Left ventricle myocardium inferior (tissue), 1 donor: ENCODE data around the gene WDR59. TPM values are rescaled to one million over a fixed set of nuclear protein-coding genes. Genes with fewer than 3 reads are reported as not detected.
"Not testable (repeated sequence)": the region's sequence is repeated elsewhere in the genome, so short reads cannot be mapped to it uniquely, and the experiment has no call there.

Source experiments
- DNase-seq: peaks from one replicate; pipeline ENCODE4 v3.0.0-alpha.2; 2020
- H3K27ac ChIP-seq: fragments of 200-600 bp; replicated peaks from 2 replicates; pipeline ENCODE4 v1.8.0; 2021
- H3K27me3 ChIP-seq: fragments of 200-600 bp; 2 replicates; pipeline ENCODE4 v1.8.0; 2021; ENCODE audit warnings: low read depth
- H3K36me3 ChIP-seq: fragments of 200-600 bp; 2 replicates; pipeline ENCODE4 v1.8.0; 2021
- H3K4me1 ChIP-seq: fragments of 200-600 bp; 2 replicates; pipeline ENCODE4 v1.8.0; 2021
- H3K4me3 ChIP-seq: fragments of 200-600 bp; 2 replicates; pipeline ENCODE4 v1.8.0; 2021; ENCODE audit warnings: mild to moderate bottlenecking, moderate library complexity
- H3K9me3 ChIP-seq: fragments of 200-600 bp; replicated peaks from 2 replicates; pipeline ENCODE4 v1.8.0; 2021
- CTCF ChIP-seq: fragments of 200-600 bp; IDR thresholded peaks from 2 replicates; pipeline ENCODE4 v1.8.0; 2021; ENCODE audit warnings: antibody characterized with exemption, mild to moderate bottlenecking, borderline replicate concordance
- intact Hi-C: fragments of 100-400 bp; cut with micrococcal nuclease; formaldehyde crosslinking; loops from one replicate; pipeline ENCODE4 v1.11.0; 2022
- total RNA-seq: library from RNA; stranded (reverse); fragmentation: NEBNext Ultra II Directional; extraction: Animal tissue kit (Norgen Biotek cat#: 25700); gene quantifications from one replicate; pipeline ENCODE4 v1.2.1, GENCODE V29; 2021
- donor health status: DM: no; HTN: yes; CAD: no; lungs with severe emphysema.

The WDR59 gene
- total RNA-seq, 1 donor from 2014 or later, result 52.5 TPM

- Histone ChIP-seq H3K27ac (no peak overlapping the region), H3K27me3 (no peaks in the 10 kb centered on the region), H3K4me1 (peaks cover 17% of the 10 kb centered on the region), H3K36me3 (peaks cover 65% of the 10 kb centered on the region), H3K4me3 (no peak overlapping the region), H3K9me3 (no peaks in the 10 kb centered on the region)
- TF ChIP-seq CTCF, result no peak
- DNase-seq, result no peak
- intact Hi-C loops, result no loop called here
These were observed 61.0 kb downstream of the WDR59 start for GRCh38 chr16:74923766-74924460.

GRCh38 chr16:74922150-74923138 is 62.5 kb downstream of the WDR59 start:
- no peak for TF ChIP-seq CTCF
- no peak for DNase-seq
- no peak overlapping the region for H3K4me3 ChIP-seq
- no peaks in the 10 kb centered on the region for H3K27me3 ChIP-seq
- intact Hi-C loops, result no loop called here
- peaks cover 65% of the 10 kb centered on the region for H3K36me3 ChIP-seq
- no peak overlapping the region for H3K27ac ChIP-seq
- peaks cover 17% of the 10 kb centered on the region for H3K4me1 ChIP-seq
- no peaks in the 10 kb centered on the region for H3K9me3 ChIP-seq

GRCh38 chr16:74921051-74921450 is 63.9 kb downstream of the WDR59 start:
- H3K4me3 ChIP-seq, result no peak overlapping the region
- no peak overlapping the region for H3K27ac ChIP-seq
- no peak for DNase-seq
- intact Hi-C loops, result no loop called here
- H3K4me1 ChIP-seq, result peaks cover 17% of the 10 kb centered on the region
- no peak for TF ChIP-seq CTCF
- peaks cover 71% of the 10 kb centered on the region for H3K36me3 ChIP-seq
- H3K9me3 ChIP-seq, result no peaks in the 10 kb centered on the region
- H3K27me3 ChIP-seq, result no peaks in the 10 kb centered on the region

GRCh38 chr16:74909665-74910064 is 75.3 kb downstream of the WDR59 start:
- peaks cover 19% of the 10 kb centered on the region for H3K9me3 ChIP-seq
- H3K27ac ChIP-seq, result no peak overlapping the region
- H3K4me3 ChIP-seq, result no peak overlapping the region
- H3K4me1 ChIP-seq, result no peaks in the 10 kb centered on the region
- no peaks in the 10 kb centered on the region for H3K27me3 ChIP-seq
- DNase-seq, result no peak
- H3K36me3 ChIP-seq, result peaks cover 85% of the 10 kb centered on the region
- intact Hi-C loops, result no loop called here
- TF ChIP-seq CTCF, result no peak

DNA sequence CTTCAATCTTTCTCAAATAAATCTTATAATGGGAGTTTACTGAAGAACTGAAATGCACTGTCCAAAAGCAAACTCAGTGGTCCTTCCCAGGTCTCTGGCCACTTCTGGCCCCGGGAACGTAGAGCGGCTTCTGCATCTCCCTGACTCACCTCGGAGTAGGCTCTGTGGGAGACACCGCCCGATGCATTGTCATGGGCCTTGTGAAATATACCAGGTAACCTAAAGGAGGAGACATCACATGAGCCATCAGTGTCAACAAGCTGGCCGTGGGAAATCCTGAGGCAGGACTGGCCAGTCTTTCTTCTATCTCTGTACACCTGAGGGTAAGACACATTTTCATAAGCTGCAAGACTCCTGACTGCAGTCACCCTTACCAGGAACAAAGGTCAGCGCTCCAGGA is 76.2 kb downstream of the WDR59 start:
- H3K4me1 ChIP-seq, H3K27me3 ChIP-seq, DNase-seq, intact Hi-C loops, H3K27ac ChIP-seq, H3K4me3 ChIP-seq: not testable (repeated sequence)
- Histone ChIP-seq H3K9me3 (peaks cover 18% of the 10 kb centered on the region), H3K36me3 (peaks cover 76% of the 10 kb centered on the region)
